MM.1S (cell line): ENCODE data around the gene TJP2.

Source experiments
- DNase-seq: peaks from one replicate; pipeline ENCODE4 v3.0.0-alpha.2; 2015
- H2AFZ ChIP-seq: fragments of 300-600 bp; sonication (generic); 2 replicates; pipeline ENCODE4 v1.6.0; 2016; ENCODE audit warnings: antibody characterized with exemption, low read length
- H3F3A ChIP-seq: fragments of 300-600 bp; sonication (generic); 2 replicates; pipeline ENCODE4 v1.6.1; 2016; ENCODE audit warnings: mild to moderate bottlenecking, antibody characterized with exemption, low read length, moderate library complexity, mixed read lengths; ENCODE audit not compliant: insufficient read depth
- H3K27ac ChIP-seq: fragments of 300-600 bp; sonication (generic); 2 replicates; pipeline ENCODE4 v1.5.1; 2016; ENCODE audit warnings: mild to moderate bottlenecking, low read length
- H3K27me3 ChIP-seq: fragments of 300-600 bp; sonication (generic); replicated peaks from 2 replicates; pipeline ENCODE4 v1.6.0; 2016; ENCODE audit warnings: low read length; ENCODE audit not compliant: insufficient read depth
- H3K36me3 ChIP-seq: fragments of 300-600 bp; sonication (generic); replicated peaks from 2 replicates; pipeline ENCODE4 v1.6.1; 2016; ENCODE audit warnings: mild to moderate bottlenecking, low read length, mixed read lengths; ENCODE audit not compliant: insufficient read depth
- H3K4me1 ChIP-seq: fragments of 300-600 bp; sonication (generic); 2 replicates; pipeline ENCODE4 v1.6.1; 2016; ENCODE audit warnings: low read length, mixed read lengths
- H3K4me2 ChIP-seq: fragments of 300-600 bp; sonication (generic); 2 replicates; pipeline ENCODE4 v1.6.0; 2016; ENCODE audit warnings: low read depth, low read length
- H3K4me3 ChIP-seq: fragments of 300-600 bp; sonication (generic); 2 replicates; pipeline ENCODE4 v1.5.1; 2016; ENCODE audit warnings: low read length, mixed read lengths
- H3K79me2 ChIP-seq: fragments of 300-600 bp; sonication (generic); 2 replicates; pipeline ENCODE4 v1.6.1; 2016; ENCODE audit warnings: mixed run types, low read length, mixed read lengths
- H3K9ac ChIP-seq: fragments of 300-600 bp; sonication (generic); 2 replicates; pipeline ENCODE4 v1.6.1; 2016; ENCODE audit warnings: low read length, mixed read lengths
- H3K9me2 ChIP-seq: fragments of 300-600 bp; sonication (generic); replicated peaks from 2 replicates; pipeline ENCODE4 v1.6.1; 2016; ENCODE audit warnings: mild to moderate bottlenecking, low read length, mixed read lengths; ENCODE audit not compliant: insufficient read depth
- H3K9me3 ChIP-seq: fragments of 300-600 bp; sonication (generic); replicated peaks from 2 replicates; pipeline ENCODE4 v1.6.1; 2016; ENCODE audit warnings: mild to moderate bottlenecking, low read length, mixed read lengths; ENCODE audit not compliant: insufficient read depth
- H4K20me1 ChIP-seq: fragments of 300-600 bp; sonication (generic); 2 replicates; pipeline ENCODE4 v1.6.1; 2016; ENCODE audit warnings: mild to moderate bottlenecking, low read length, moderate library complexity, mixed read lengths; ENCODE audit not compliant: insufficient read depth
- EZH2 ChIP-seq: fragments of 300-600 bp; sonication (generic); optimal IDR thresholded peaks from 2 replicates; pipeline ENCODE3; 2017; ENCODE audit warnings: low read depth, mild to moderate bottlenecking, antibody characterized with exemption, low read length, mixed read lengths
- EZH2phosphoT487 ChIP-seq: fragments of 300-600 bp; sonication (generic); IDR thresholded peaks from 2 replicates; pipeline ENCODE4 v1.6.1; 2018; ENCODE audit warnings: antibody characterized with exemption, low read length
- TF ChIP-seq, protein P1 (sequence below): fragments of 300-600 bp; sonication (generic); IDR thresholded peaks from 2 replicates; pipeline ENCODE4 v1.5.1; 2016; ENCODE audit warnings: antibody characterized with exemption, low read length, mixed read lengths

The TJP2 gene

GRCh38 chr9:69273161-69273560 lies 99.1 kb downstream of the TJP2 start:
- DNase-seq: no peak
- Histone ChIP-seq H3K27me3 (no peaks in the 10 kb centered on the region), H4K20me1 (no peaks in the 10 kb centered on the region)

DNA sequence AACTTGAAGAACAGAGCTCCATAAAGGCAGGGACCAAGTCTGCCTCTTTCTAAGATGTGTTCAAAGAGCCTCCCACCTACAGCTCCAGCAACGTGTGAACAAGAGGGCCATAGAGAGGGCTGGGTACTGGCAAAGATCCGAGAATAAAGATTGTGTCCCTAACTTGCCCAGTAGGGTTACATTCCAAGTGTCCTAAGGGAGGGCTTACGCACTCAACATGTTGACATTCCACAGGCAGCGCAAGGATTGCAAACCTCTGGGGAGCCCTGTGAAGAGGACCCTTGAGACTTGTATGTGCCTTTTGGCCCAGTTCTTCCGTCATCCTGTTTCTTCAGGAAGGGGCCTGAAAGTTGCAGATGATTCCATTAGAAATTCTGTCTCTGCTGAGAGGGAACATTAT lies 102.7 kb downstream of the TJP2 start:
- H3K27ac ChIP-seq: no peak overlapping the region
- no peaks in the 10 kb centered on the region for H3K27me3 ChIP-seq
- H4K20me1 ChIP-seq: no peaks in the 10 kb centered on the region
- no peak overlapping the region for H2AFZ ChIP-seq
- TF ChIP-seq, protein P1, sequence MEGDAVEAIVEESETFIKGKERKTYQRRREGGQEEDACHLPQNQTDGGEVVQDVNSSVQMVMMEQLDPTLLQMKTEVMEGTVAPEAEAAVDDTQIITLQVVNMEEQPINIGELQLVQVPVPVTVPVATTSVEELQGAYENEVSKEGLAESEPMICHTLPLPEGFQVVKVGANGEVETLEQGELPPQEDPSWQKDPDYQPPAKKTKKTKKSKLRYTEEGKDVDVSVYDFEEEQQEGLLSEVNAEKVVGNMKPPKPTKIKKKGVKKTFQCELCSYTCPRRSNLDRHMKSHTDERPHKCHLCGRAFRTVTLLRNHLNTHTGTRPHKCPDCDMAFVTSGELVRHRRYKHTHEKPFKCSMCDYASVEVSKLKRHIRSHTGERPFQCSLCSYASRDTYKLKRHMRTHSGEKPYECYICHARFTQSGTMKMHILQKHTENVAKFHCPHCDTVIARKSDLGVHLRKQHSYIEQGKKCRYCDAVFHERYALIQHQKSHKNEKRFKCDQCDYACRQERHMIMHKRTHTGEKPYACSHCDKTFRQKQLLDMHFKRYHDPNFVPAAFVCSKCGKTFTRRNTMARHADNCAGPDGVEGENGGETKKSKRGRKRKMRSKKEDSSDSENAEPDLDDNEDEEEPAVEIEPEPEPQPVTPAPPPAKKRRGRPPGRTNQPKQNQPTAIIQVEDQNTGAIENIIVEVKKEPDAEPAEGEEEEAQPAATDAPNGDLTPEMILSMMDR: no peak
- no peak for TF ChIP-seq EZH2
- TF ChIP-seq EZH2phosphoT487: no peak
- no peak for DNase-seq
- no peaks in the 10 kb centered on the region for H3K4me1 ChIP-seq
- no peaks in the 10 kb centered on the region for H3K36me3 ChIP-seq
- no peak overlapping the region for H3K4me3 ChIP-seq
- no peaks in the 10 kb centered on the region for H3K9me2 ChIP-seq
- no peaks in the 10 kb centered on the region for H3K9me3 ChIP-seq
- no peaks in the 10 kb centered on the region for H3F3A ChIP-seq
- H3K79me2 ChIP-seq: no peaks in the 10 kb centered on the region
- no peak overlapping the region for H3K4me2 ChIP-seq
- no peak overlapping the region for H3K9ac ChIP-seq

More at GRCh38 chr9:69273161-69273560, 99.1 kb downstream of the TJP2 start:
- no peak overlapping the region for H3K4me3 ChIP-seq
- TF ChIP-seq EZH2 (no peak), EZH2phosphoT487 (no peak)
- TF ChIP-seq, protein P1: no peak
- no peak overlapping the region for H3K27ac ChIP-seq
- H3K9ac ChIP-seq: no peak overlapping the region
- no peaks in the 10 kb centered on the region for H3K79me2 ChIP-seq
- H3K9me3 ChIP-seq: no peaks in the 10 kb centered on the region
- no peaks in the 10 kb centered on the region for H3K9me2 ChIP-seq
- no peaks in the 10 kb centered on the region for H3K36me3 ChIP-seq
- no peaks in the 10 kb centered on the region for H3F3A ChIP-seq
- no peak overlapping the region for H3K4me2 ChIP-seq
- no peak overlapping the region for H2AFZ ChIP-seq
- no peaks in the 10 kb centered on the region for H3K4me1 ChIP-seq

DNA sequence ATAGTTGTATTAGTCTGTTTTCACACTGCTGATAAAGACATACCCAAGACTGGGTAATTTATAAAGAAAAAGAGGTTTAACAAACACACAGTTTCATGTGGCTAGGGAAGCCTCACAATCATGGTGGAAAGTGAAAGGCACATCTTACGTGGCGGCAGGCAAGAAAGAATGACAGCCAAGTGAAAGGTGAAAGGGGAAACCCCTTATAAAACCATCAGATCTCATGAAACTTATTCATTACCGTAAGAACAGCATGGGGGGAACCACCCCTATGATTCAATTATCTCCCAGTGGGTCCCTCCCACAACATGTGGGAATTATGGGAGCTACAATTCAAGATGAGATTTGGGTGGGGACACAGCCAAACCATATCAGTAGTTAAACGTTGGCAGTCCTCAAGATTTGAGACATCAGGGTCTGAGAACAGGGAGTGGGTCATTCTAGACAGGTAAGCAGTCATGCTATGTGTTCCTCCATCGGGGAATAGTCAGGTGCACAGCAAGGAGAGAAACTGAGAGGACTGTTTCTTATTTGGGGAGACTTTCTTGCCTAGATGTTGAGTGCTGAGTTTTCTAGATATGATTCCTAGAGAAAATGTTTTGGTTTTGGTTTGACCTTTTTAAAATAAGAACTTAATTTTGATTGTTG lies 105.1 kb downstream of the TJP2 start:
- Histone ChIP-seq H3K9me2 (no peaks in the 10 kb centered on the region), H3K27me3 (no peaks in the 10 kb centered on the region), H2AFZ (no peak overlapping the region), H3F3A (no peaks in the 10 kb centered on the region), H3K27ac (no peak overlapping the region), H3K79me2 (no peaks in the 10 kb centered on the region), H4K20me1 (no peaks in the 10 kb centered on the region), H3K36me3 (no peaks in the 10 kb centered on the region), H3K9me3 (no peaks in the 10 kb centered on the region), H3K9ac (no peak overlapping the region), H3K4me3 (no peak overlapping the region), H3K4me2 (no peak overlapping the region), H3K4me1 (no peaks in the 10 kb centered on the region)
- no peak for DNase-seq
- TF ChIP-seq EZH2 (no peak), EZH2phosphoT487 (no peak)
- TF ChIP-seq, protein P1: no peak
